Measurements from ENCODE around the gene TMEM150C.

GRCh38 chr4:82578935-82579334 is 17.1 kb upstream of the TMEM150C start:
- 0 out of 2 replicates have a peak, but pooled peaks have one; percentile 17 for TF ChIP-seq CTCF (IDR thresholded peaks at IDR 0.05)
- TF ChIP-seq FOXK1 (CRISPR knock-in tag; IDR thresholded peaks at IDR 0.05), result no peak
- no peak for TF ChIP-seq ZNF121 (CRISPR knock-in tag; IDR thresholded peaks at IDR 0.05)
- no peak for TF ChIP-seq ATF3 (CRISPR knock-in tag; conservative IDR thresholded peaks at IDR 0.05)
- TF ChIP-seq E2F1 (CRISPR knock-in tag; IDR thresholded peaks at IDR 0.05), result no peak
- TF ChIP-seq ZNF263 (CRISPR knock-in tag; IDR thresholded peaks at IDR 0.05; ENCODE audit: low read depth), result no peak
- no peak for TF ChIP-seq USF2 (CRISPR knock-in tag; IDR thresholded peaks at IDR 0.05)
- no peak for TF ChIP-seq ESRRA (CRISPR knock-in tag; IDR thresholded peaks at IDR 0.05; ENCODE audit: borderline replicate concordance)

Data from WTC11 (cell line).